Testis (tissue), 3 donors: ENCODE data around the gene APOOL. TPM values are rescaled to one million over a fixed set of nuclear protein-coding genes. Genes with fewer than 3 reads are reported as not detected.

ENCODE experiments used
- DNase-seq: peaks from one replicate; pipeline ENCODE4 v3.0.0-alpha.2; 2019
- H3K27ac ChIP-seq, 2 donors: fragments of 200-600 bp; sonication (generic); one replicate each; pipeline ENCODE4 v1.5.1; 2019
- H3K27me3 ChIP-seq: fragments of 200-600 bp; sonication (generic); one replicate; pipeline ENCODE4 v1.5.1; 2019
- H3K36me3 ChIP-seq: fragments of 200-600 bp; sonication (generic); one replicate; pipeline ENCODE4 v1.5.1; 2017; ENCODE audit warnings: low read depth; ENCODE audit errors: missing control alignments
- H3K4me1 ChIP-seq: fragments of 200-600 bp; sonication (generic); one replicate; pipeline ENCODE4 v1.5.1; 2019
- H3K4me3 ChIP-seq, 2 donors: fragments of 200-600 bp; sonication (generic); one replicate each; pipeline ENCODE4 v1.5.1; 2017 to 2019
- H3K9me3 ChIP-seq: fragments of 200-600 bp; sonication (generic); one replicate; pipeline ENCODE4 v1.5.1; 2017
- POLR2A ChIP-seq: fragments of 450-650 bp; IDR thresholded peaks from one replicate; pipeline ENCODE4 v1.6.1; 2017; ENCODE audit warnings: antibody characterized with exemption, mild to moderate bottlenecking, moderate library complexity
- WGBS, 2 donors: methylation state at CpG; one replicate each; pipeline ENCODE4 v1.1.5; 2018; 5-methylcytosine and 5-hydroxymethylcytosine counted together
- intact Hi-C: fragments of 100-400 bp; cut with DNase I; formaldehyde crosslinking; loops from one replicate; pipeline ENCODE4 v1.15.1; 2023; ENCODE audit warnings: low total_unique reads
- polyA plus RNA-seq: library from polyadenylated mRNA; stranded (reverse); fragments of 350-450 nt; fragmentation: Illumina TruSeq; extraction: RNeasy Lipid Tissue Mini Kit (QIAGEN cat#74804); gene quantifications from one replicate; pipeline ENCODE4 v1.2.3, GENCODE V29; 2014; ENCODE audit warnings: low read depth, low replicate concordance; ENCODE audit not compliant: insufficient read depth
- total RNA-seq, 2 donors: library from RNA; depleted of rRNA; stranded (reverse); fragments of >200 nt; gene quantifications; one replicate each; pipeline ENCODE4 v1.2.3, GENCODE V29; 2016
- TF ChIP-seq, protein P1 (sequence below), 3 experiments: fragments of 450-650 bp in 2 of 3; fragments of 200-600 bp in 1 of 3; sonication (generic) in 1 of 3; IDR thresholded peaks; one replicate each; pipeline ENCODE4 v1.5.1; 2016 to 2019; ENCODE audit warnings: antibody characterized with exemption in 3 of 3, mild to moderate bottlenecking in 2 of 3, moderate library complexity in 1 of 3

Gene APOOL
- total and polyA plus RNA-seq, 3 donors from 2014 or later: 5.3 to 10.5 (median 10.3) TPM

DNA sequence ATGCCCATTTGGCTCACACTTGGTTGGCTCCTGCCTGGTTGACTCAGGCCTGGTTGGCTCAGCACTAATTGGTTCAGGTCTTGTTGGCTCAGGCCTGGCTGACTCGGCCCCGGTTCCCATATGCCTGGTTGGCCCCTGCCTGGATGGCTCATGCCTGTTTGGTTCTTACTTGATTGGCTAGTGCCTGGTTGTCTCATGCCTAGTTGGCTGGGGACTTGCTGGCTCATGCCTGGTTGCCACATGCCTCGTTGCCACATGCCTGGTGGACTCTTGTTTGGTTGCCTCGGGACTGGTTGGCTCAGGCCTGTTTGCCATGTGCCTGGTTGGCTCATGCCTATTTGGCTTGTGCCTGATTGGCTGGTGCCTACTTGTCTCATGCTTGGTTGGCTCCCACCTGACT is 103.7 kb downstream of the APOOL start:
- DNase-seq: peak; percentile 16
- H3K4me1 ChIP-seq: no peaks in the 10 kb centered on the region
- H3K36me3 ChIP-seq: no peaks in the 10 kb centered on the region
- intact Hi-C loops: no loop called here
- 83% methylated on average over 1 of the region's 4 CpGs; no CpG with 5 or more reads in 1 of the 2 donors for WGBS, 2 donors
- no peak overlapping the region for H3K27ac ChIP-seq
- no peak overlapping the region for H3K4me3 ChIP-seq
- H3K9me3 ChIP-seq: no peaks in the 10 kb centered on the region
- H3K27me3 ChIP-seq: no peaks in the 10 kb centered on the region
- no peak for TF ChIP-seq POLR2A
- TF ChIP-seq, protein P1, sequence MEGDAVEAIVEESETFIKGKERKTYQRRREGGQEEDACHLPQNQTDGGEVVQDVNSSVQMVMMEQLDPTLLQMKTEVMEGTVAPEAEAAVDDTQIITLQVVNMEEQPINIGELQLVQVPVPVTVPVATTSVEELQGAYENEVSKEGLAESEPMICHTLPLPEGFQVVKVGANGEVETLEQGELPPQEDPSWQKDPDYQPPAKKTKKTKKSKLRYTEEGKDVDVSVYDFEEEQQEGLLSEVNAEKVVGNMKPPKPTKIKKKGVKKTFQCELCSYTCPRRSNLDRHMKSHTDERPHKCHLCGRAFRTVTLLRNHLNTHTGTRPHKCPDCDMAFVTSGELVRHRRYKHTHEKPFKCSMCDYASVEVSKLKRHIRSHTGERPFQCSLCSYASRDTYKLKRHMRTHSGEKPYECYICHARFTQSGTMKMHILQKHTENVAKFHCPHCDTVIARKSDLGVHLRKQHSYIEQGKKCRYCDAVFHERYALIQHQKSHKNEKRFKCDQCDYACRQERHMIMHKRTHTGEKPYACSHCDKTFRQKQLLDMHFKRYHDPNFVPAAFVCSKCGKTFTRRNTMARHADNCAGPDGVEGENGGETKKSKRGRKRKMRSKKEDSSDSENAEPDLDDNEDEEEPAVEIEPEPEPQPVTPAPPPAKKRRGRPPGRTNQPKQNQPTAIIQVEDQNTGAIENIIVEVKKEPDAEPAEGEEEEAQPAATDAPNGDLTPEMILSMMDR (IDR thresholded peaks at IDR 0.05): no peak

DNA sequence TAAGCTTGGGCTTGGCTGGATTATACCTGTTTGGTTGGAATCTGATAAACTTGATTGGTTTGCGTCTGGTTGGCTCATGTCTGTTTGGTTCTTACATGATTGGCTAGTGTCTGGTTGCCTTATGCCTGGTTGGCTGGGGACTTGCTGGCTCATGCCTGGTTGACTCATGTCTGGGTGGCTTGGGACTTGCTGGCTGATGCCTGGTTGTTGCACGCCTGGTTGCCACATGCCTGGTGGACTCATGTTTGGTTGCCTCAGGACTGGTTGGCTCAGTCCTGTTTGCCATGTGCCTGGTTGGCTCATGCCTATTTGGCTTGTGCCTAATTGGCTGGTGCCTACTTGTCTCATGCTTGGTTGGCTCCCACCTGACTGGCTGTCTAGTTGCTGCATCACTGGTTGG is 104.5 kb downstream of the APOOL start:
- H3K4me3 ChIP-seq: no peak overlapping the region
- H3K4me1 ChIP-seq: no peaks in the 10 kb centered on the region
- peak; percentile 20 for DNase-seq
- no peaks in the 10 kb centered on the region for H3K9me3 ChIP-seq
- TF ChIP-seq POLR2A: no peak
- TF ChIP-seq, protein P1 (IDR thresholded peaks at IDR 0.05): no peak
- intact Hi-C loops: no loop called here
- no peaks in the 10 kb centered on the region for H3K27me3 ChIP-seq
- H3K36me3 ChIP-seq: no peaks in the 10 kb centered on the region
- WGBS, 2 donors: 100% methylated on average over 1 of the region's 2 CpGs; no CpG with 5 or more reads in 1 of the 2 donors
- H3K27ac ChIP-seq: no peak overlapping the region

DNA sequence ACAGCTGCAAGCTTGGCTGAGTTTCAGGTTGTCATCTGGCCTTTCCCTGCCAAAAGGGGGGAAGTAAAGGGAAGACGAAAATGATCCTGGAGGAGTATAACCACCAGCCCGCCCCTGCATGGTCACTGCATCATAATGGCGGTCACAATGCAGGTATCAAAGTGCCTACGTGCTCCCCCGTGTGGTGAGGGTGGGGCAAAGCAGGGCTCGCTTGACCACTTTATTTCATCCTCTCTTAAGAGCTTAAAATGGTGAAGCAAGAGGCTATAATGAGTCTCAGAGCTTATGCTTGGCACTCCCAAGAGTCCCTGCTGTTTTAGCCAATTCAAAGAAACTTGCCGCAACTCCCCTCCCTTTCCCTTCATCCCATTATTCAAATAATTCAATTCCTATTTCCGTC is 105.6 kb downstream of the APOOL start:
- 57 to 62% methylated on average over 5 to 8 of the region's 8 CpGs for WGBS, 2 donors
- TF ChIP-seq, protein P1 (IDR thresholded peaks at IDR 0.05): no peak
- no peak for TF ChIP-seq POLR2A
- intact Hi-C loops: no loop called here

DNA sequence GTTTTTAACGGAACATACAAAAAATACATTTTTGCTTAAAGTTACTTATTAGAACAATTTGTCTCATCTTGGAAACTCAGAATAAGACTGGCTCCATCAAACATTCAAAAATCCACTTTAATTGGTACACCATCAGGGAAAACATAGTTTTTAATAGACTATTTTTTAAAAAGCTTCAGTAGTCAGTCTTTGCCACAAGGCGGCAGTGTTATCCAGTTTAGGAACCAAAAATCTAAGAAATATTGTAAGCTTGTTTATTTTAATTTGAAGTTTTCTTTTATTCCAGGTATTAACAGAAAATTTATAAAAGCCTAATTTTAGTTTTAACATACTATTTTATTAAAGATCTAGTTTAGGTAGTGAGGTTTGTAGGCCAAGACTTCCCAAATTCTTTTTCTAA is 107.7 kb downstream of the APOOL start:
- Histone ChIP-seq H3K4me3 (no peak overlapping the region), H3K4me1 (no peaks in the 10 kb centered on the region), H3K27ac (no peak overlapping the region), H3K9me3 (no peaks in the 10 kb centered on the region), H3K27me3 (no peaks in the 10 kb centered on the region), H3K36me3 (no peaks in the 10 kb centered on the region)
- TF ChIP-seq, protein P1 (IDR thresholded peaks at IDR 0.05): peak; percentile 33 to 63 (median 43)
- TF ChIP-seq POLR2A: no peak
- WGBS, 2 donors: 42 to 46% methylated on average over 2 of the region's 2 CpGs
- peak; percentile 15 for DNase-seq
- intact Hi-C loops: loop anchor here (10.0 kb wide), 1 partner anchor 433 kb away; no protein-coding TSS in a partner anchor

More for the DNA sequence above, 105.6 kb downstream of the APOOL start:
- H3K4me1 ChIP-seq: no peaks in the 10 kb centered on the region
- no peaks in the 10 kb centered on the region for H3K9me3 ChIP-seq
- H3K27ac ChIP-seq: no peak overlapping the region
- DNase-seq: peak; percentile 25
- no peaks in the 10 kb centered on the region for H3K36me3 ChIP-seq
- no peak overlapping the region for H3K4me3 ChIP-seq
- H3K27me3 ChIP-seq: no peaks in the 10 kb centered on the region

DNA sequence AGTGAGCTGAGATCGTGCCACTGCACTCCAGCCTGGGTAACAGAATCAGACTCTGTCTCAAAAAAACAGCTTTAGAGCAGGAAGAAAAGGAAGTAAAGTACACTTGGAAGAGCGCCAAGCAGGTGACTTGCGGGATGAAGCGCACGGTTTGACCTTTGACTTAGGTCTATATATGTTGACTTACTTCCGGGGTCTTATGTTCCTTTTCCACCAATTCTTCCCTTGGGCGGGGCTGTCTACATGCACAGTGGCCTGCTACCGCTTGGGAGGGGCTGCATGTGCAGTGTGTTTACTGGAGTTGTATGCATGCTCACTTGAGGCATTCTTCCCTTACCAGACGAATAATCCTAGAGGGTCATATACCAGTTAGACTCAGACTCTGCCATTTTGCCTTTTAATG is 108.6 kb downstream of the APOOL start:
- Histone ChIP-seq H3K9me3 (no peaks in the 10 kb centered on the region), H3K4me1 (no peaks in the 10 kb centered on the region), H3K27me3 (no peaks in the 10 kb centered on the region), H3K27ac (no peak overlapping the region), H3K4me3 (no peak overlapping the region), H3K36me3 (no peaks in the 10 kb centered on the region)
- intact Hi-C loops: loop anchor here (10.0 kb wide), 1 partner anchor 433 kb away; no protein-coding TSS in a partner anchor
- no peak for TF ChIP-seq POLR2A
- TF ChIP-seq, protein P1 (IDR thresholded peaks at IDR 0.05): no peak
- DNase-seq: no peak
- WGBS, 2 donors: 52 to 84% methylated on average over 3 to 9 of the region's 9 CpGs
